ENCODE results near the gene DIP2B. TPM values are rescaled to one million over a fixed set of nuclear protein-coding genes. Genes with fewer than 3 reads are reported as not detected.
A peak's percentile ranks its signal among the peaks of the same experiment; 100 is the strongest.

Gene DIP2B
- total RNA-seq, 1 donor from 2014 or later: 8.5 TPM

- Histone ChIP-seq H3K4me1 (no peaks in the 10 kb centered on the region), H3K9me3 (no peaks in the 10 kb centered on the region), H3K36me3 (peaks cover 16 to 36% of the 10 kb centered on the region in 2 donors), H3K27me3 (no peaks in the 10 kb centered on the region), H3K4me3 (no peak overlapping the region), H3K27ac (no peak overlapping the region)
- intact Hi-C loops (cut with DNase I): no loop called here
- TF ChIP-seq CTCF (IDR thresholded peaks at IDR 0.05): no peak
- no peak for DNase-seq (ENCODE audit: low spot score in 2 of 2)
Measured at GRCh38 chr12:50780013-50780412, 275.2 kb downstream of the DIP2B start.

GRCh38 chr12:50784501-50784900 lies 279.7 kb downstream of the DIP2B start:
- Histone ChIP-seq H3K9me3 (no peaks in the 10 kb centered on the region), H3K4me3 (no peak overlapping the region), H3K27ac (no peak overlapping the region), H3K27me3 (no peaks in the 10 kb centered on the region), H3K4me1 (peaks cover 2 to 3% of the 10 kb centered on the region in 2 donors), H3K36me3 (peaks cover 18 to 35% of the 10 kb centered on the region in 2 donors)
- DNase-seq (ENCODE audit: low spot score in 2 of 2): no peak
- no peak for TF ChIP-seq CTCF (IDR thresholded peaks at IDR 0.05)
- intact Hi-C loops (cut with DNase I): no loop called here

GRCh38 chr12:50785406-50786001 lies 280.7 kb downstream of the DIP2B start:
- no peak for DNase-seq (ENCODE audit: low spot score in 2 of 2)
- Histone ChIP-seq H3K4me1 (peaks cover 2 to 3% of the 10 kb centered on the region in 2 donors), H3K4me3 (no peak overlapping the region), H3K9me3 (no peaks in the 10 kb centered on the region), H3K27me3 (no peaks in the 10 kb centered on the region), H3K27ac (no peak overlapping the region), H3K36me3 (peaks cover 18 to 29% of the 10 kb centered on the region in 2 donors)
- TF ChIP-seq CTCF (IDR thresholded peaks at IDR 0.05): no peak
- intact Hi-C loops (cut with DNase I): no loop called here

GRCh38 chr12:50786498-50787231 lies 281.9 kb downstream of the DIP2B start:
- peak overlapping the region; percentile 39 to 46 for H3K27ac ChIP-seq
- H3K36me3 ChIP-seq: peaks cover 7 to 19% of the 10 kb centered on the region in 2 donors
- no peaks in the 10 kb centered on the region for H3K9me3 ChIP-seq
- no peaks in the 10 kb centered on the region for H3K27me3 ChIP-seq
- no peak for TF ChIP-seq CTCF (IDR thresholded peaks at IDR 0.05)
- intact Hi-C loops (cut with DNase I): no loop called here
- no peak for DNase-seq (ENCODE audit: low spot score in 2 of 2)
- H3K4me3 ChIP-seq: no peak overlapping the region
- peaks cover 2 to 3% of the 10 kb centered on the region in 2 donors for H3K4me1 ChIP-seq

- H3K36me3 ChIP-seq: peaks cover 5 to 12% of the 10 kb centered on the region in 2 donors
- intact Hi-C loops (cut with DNase I): no loop called here
- TF ChIP-seq CTCF (IDR thresholded peaks at IDR 0.05): no peak
- H3K4me1 ChIP-seq: peaks cover 2 to 3% of the 10 kb centered on the region in 2 donors
- H3K9me3 ChIP-seq: no peaks in the 10 kb centered on the region
- H3K27ac ChIP-seq: no peak overlapping the region
- no peak for DNase-seq (ENCODE audit: low spot score in 2 of 2)
- no peaks in the 10 kb centered on the region for H3K27me3 ChIP-seq
- no peak overlapping the region for H3K4me3 ChIP-seq
Measured at GRCh38 chr12:50787618-50788017, 282.8 kb downstream of the DIP2B start.

Measured in ascending aorta (tissue), 2 donors.